Muscle of leg (tissue), 11 donors: ENCODE data around the gene SLC66A2. TPM values are rescaled to one million over a fixed set of nuclear protein-coding genes. Genes with fewer than 3 reads are reported as not detected.

Experiments
- DNase-seq: peaks from one replicate; pipeline ENCODE4 v3.0.0; 2013
- H3K27ac ChIP-seq: one replicate; pipeline ENCODE4 v1.5.1; 2013; ENCODE audit warnings: mild to moderate bottlenecking, low read length, control low read depth
- H3K27me3 ChIP-seq: one replicate; pipeline ENCODE4 v1.6.1; 2013; ENCODE audit warnings: low read length; ENCODE audit not compliant: control insufficient read depth, insufficient read depth
- H3K36me3 ChIP-seq: one replicate; pipeline ENCODE4 v1.6.1; 2013; ENCODE audit warnings: low read length; ENCODE audit not compliant: control insufficient read depth, insufficient read depth
- H3K4me1 ChIP-seq: one replicate; pipeline ENCODE4 v1.6.1; 2013; ENCODE audit warnings: low read length; ENCODE audit not compliant: control insufficient read depth, insufficient read depth
- H3K4me3 ChIP-seq: one replicate; pipeline ENCODE4 v1.5.1; 2013; ENCODE audit warnings: low read length, control low read depth
- H3K9me3 ChIP-seq: replicated peaks from 2 replicates; pipeline ENCODE4 v1.6.1; 2013; ENCODE audit warnings: low read depth, low read length; ENCODE audit not compliant: control insufficient read depth
- WGBS: methylation state at CpG from one replicate; pipeline ENCODE4 v1.1.5; 2013; ENCODE audit warnings: missing lambda C conversion rate; ENCODE audit not compliant: insufficient coverage; 5-methylcytosine and 5-hydroxymethylcytosine counted together
- polyA plus RNA-seq, 8 donors: library from polyadenylated mRNA; unstranded; fragments of 120-200 nt; gene quantifications; one replicate each; pipeline versions ENCODE4 v1.2.1 to v1.2.3, GENCODE V29; 2013; ENCODE audit warnings: inconsistent platforms in 1 of 8, low replicate concordance in 1 of 8; ENCODE audit not compliant: insufficient read length in 8 of 8, insufficient read depth in 1 of 8
- total RNA-seq: library from RNA; stranded (reverse); fragments of 120-200 nt; gene quantifications from one replicate; pipeline ENCODE4 v1.2.4, GENCODE V29; 2013

The SLC66A2 gene
- total and polyA plus RNA-seq, 9 donors, result 23.1 to 33.7 (median 25.8) TPM

GRCh38 chr18:79873449-79874110, 77.9 kb downstream of the SLC66A2 start:
- H3K36me3 ChIP-seq, result no peaks in the 10 kb centered on the region
- H3K4me3 ChIP-seq, result no peak overlapping the region
- DNase-seq, result peak; percentile 39
- H3K27me3 ChIP-seq, result peaks cover 16% of the 10 kb centered on the region
- 31% methylated on average over 29 of the region's 34 CpGs for WGBS
- H3K4me1 ChIP-seq, result peaks cover 35% of the 10 kb centered on the region
- H3K9me3 ChIP-seq, result no peaks in the 10 kb centered on the region
- H3K27ac ChIP-seq, result no peak overlapping the region

GRCh38 chr18:79872527-79873444, 78.7 kb downstream of the SLC66A2 start:
- peak; percentile 46 for DNase-seq
- Histone ChIP-seq H3K36me3 (no peaks in the 10 kb centered on the region), H3K27me3 (peaks cover 16% of the 10 kb centered on the region), H3K9me3 (no peaks in the 10 kb centered on the region), H3K4me1 (peaks cover 34% of the 10 kb centered on the region), H3K27ac (no peak overlapping the region), H3K4me3 (no peak overlapping the region)
- 33% methylated on average over 17 of the region's 36 CpGs for WGBS

- DNase-seq, result peak; percentile 17
- Histone ChIP-seq H3K36me3 (no peaks in the 10 kb centered on the region), H3K4me1 (peaks cover 32% of the 10 kb centered on the region), H3K27ac (no peak overlapping the region), H3K27me3 (peaks cover 11% of the 10 kb centered on the region), H3K4me3 (no peak overlapping the region), H3K9me3 (no peaks in the 10 kb centered on the region)
- whole genome bisulfite sequencing, result 71% methylated on average over 25 of the region's 33 CpGs
Measured at GRCh38 chr18:79871481-79872091, 79.9 kb downstream of the SLC66A2 start.

- Histone ChIP-seq H3K4me3 (no peak overlapping the region), H3K27me3 (peaks cover 9% of the 10 kb centered on the region), H3K9me3 (no peaks in the 10 kb centered on the region), H3K36me3 (no peaks in the 10 kb centered on the region), H3K27ac (no peak overlapping the region), H3K4me1 (peaks cover 32% of the 10 kb centered on the region)
- WGBS, result 79% methylated on average over 17 of the region's 17 CpGs
- no peak for DNase-seq
Measured at GRCh38 chr18:79871026-79871390, 80.4 kb downstream of the SLC66A2 start.

DNA sequence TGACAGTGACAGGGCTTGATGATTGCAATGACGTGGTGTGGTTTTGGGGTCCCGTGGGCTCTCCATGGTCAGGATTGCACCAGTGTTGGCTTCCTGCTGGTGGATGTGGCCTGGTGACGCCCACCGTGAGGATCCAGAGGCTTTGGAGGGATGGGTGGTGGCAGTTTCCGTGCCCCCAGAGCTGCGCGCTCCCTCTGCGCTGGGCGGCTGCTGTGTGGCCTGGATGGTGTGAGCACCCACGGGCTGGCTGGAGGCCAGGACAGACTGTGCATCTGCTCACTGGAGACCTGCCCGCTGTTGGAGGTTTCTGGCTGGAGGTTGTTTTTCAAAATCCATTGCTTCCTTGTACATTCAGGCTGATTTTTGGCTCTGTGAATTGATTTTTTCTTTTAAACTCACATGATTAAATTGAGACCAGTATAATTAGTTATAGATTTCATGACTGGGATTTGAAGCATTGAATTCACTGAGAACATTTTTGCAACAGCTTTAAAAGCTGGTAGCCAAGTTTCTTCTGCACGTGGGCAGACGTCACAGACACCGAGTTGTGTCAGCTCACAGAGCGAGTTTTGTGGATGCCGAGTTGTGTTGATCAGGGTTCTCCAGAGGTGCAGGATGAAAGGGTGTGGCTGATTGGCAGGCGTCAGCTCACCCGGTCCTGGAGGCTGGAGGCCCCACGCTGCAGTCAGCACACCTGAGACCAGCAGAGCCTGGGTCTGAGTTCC, 81.0 kb downstream of the SLC66A2 start:
- peaks cover 32% of the 10 kb centered on the region for H3K4me1 ChIP-seq
- DNase-seq, result no peak
- no peak overlapping the region for H3K4me3 ChIP-seq
- no peaks in the 10 kb centered on the region for H3K36me3 ChIP-seq
- H3K27ac ChIP-seq, result no peak overlapping the region
- peaks cover 7% of the 10 kb centered on the region for H3K27me3 ChIP-seq
- H3K9me3 ChIP-seq, result no peaks in the 10 kb centered on the region
- 68% methylated on average over 14 of the region's 19 CpGs for WGBS

GRCh38 chr18:79869591-79870300, 81.7 kb downstream of the SLC66A2 start:
- Histone ChIP-seq H3K27me3 (peaks cover 7% of the 10 kb centered on the region), H3K4me3 (no peak overlapping the region), H3K9me3 (no peaks in the 10 kb centered on the region), H3K27ac (no peak overlapping the region), H3K4me1 (peaks cover 32% of the 10 kb centered on the region), H3K36me3 (no peaks in the 10 kb centered on the region)
- no peak for DNase-seq
- WGBS, result 86% methylated on average over 29 of the region's 32 CpGs

GRCh38 chr18:79868811-79869541, 82.5 kb downstream of the SLC66A2 start:
- Histone ChIP-seq H3K27ac (no peak overlapping the region), H3K4me1 (peaks cover 31% of the 10 kb centered on the region), H3K27me3 (peaks cover 10% of the 10 kb centered on the region), H3K4me3 (no peak overlapping the region), H3K9me3 (no peaks in the 10 kb centered on the region), H3K36me3 (no peaks in the 10 kb centered on the region)
- 80% methylated on average over 26 of the region's 32 CpGs for WGBS
- DNase-seq, result no peak

DNA sequence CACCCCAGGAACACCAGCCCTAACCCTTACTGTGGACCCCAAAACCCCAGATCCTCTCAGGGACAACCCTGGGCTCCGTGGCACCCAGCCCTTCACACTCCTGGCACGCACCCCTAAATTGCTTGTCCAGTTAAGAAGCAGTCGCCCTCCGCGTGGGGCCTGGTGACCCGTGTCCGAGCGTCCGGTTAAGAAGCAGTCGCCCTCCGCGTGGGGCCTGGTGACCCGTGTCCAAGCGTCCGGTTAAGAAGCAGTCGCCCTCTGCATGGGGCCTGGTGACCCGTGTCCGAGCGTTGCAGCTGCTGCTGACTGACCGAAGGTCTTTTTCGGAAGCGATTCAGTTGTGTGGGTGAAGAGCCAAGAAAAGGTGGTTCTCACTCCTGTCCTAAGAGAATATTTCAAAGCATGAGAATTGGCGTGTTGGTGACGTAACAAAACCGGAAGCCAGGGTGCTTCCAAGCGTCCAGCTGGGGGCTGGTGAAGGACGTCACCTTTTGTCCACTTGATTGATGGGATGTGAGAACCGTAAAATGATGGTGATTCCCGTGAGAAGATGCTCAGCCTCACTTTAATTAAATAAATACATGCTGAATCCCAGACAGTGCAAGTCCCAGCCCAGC, 83.2 kb downstream of the SLC66A2 start:
- Histone ChIP-seq H3K36me3 (no peaks in the 10 kb centered on the region), H3K27ac (no peak overlapping the region), H3K4me1 (peaks cover 25% of the 10 kb centered on the region), H3K4me3 (no peak overlapping the region), H3K9me3 (no peaks in the 10 kb centered on the region), H3K27me3 (peaks cover 10% of the 10 kb centered on the region)
- no peak for DNase-seq
- 89% methylated on average over 26 of the region's 29 CpGs for WGBS

GRCh38 chr18:79867666-79868065, 83.8 kb downstream of the SLC66A2 start:
- no peak for DNase-seq
- no peak overlapping the region for H3K4me3 ChIP-seq

More at GRCh38 chr18:79867666-79868065, 83.8 kb downstream of the SLC66A2 start:
- 89% methylated on average over 11 of the region's 16 CpGs for WGBS
- Histone ChIP-seq H3K27me3 (peaks cover 10% of the 10 kb centered on the region), H3K27ac (no peak overlapping the region), H3K9me3 (no peaks in the 10 kb centered on the region), H3K4me1 (peaks cover 21% of the 10 kb centered on the region), H3K36me3 (no peaks in the 10 kb centered on the region)
